Heart left ventricle (tissue), 16 donors: ENCODE measurements around the gene ARHGAP15. TPM values are rescaled to one million over a fixed set of nuclear protein-coding genes. Genes with fewer than 3 reads are reported as not detected.
A peak's percentile ranks its signal among the peaks of the same experiment; 100 is the strongest.

Experiments used
- ATAC-seq, 4 donors: fragments of 200-7000 bp; cut with Tn5 transposase; one replicate each; pipeline ENCODE4 v1.9.1; 2020 to 2022; ENCODE audit warnings: moderate library complexity in 4 of 4, mild to moderate bottlenecking in 3 of 4, moderate number of reproducible peaks in 1 of 4
- DNase-seq, 5 donors: peaks; one replicate each; pipeline ENCODE4 v3.0.0-alpha.2; 2020
- H3K27ac ChIP-seq, 12 donors: fragments of 200-600 bp; sonication (generic) in 4 of 12; one replicate each; pipeline versions ENCODE4 v1.5.0 to v1.8.0; 2016 to 2022; ENCODE audit warnings: mild to moderate bottlenecking in 2 of 12
- H3K27me3 ChIP-seq, 9 donors: fragments of 200-600 bp; sonication (generic) in 2 of 9; one replicate each; pipeline versions ENCODE4 v1.5.1 to v1.8.0; 2016 to 2022; ENCODE audit warnings: mild to moderate bottlenecking in 3 of 9
- H3K36me3 ChIP-seq, 9 donors: fragments of 200-600 bp; sonication (generic) in 2 of 9; one replicate each; pipeline versions ENCODE4 v1.5.0 to v1.8.0; 2018 to 2022; ENCODE audit warnings: mild to moderate bottlenecking in 2 of 9
- H3K4me1 ChIP-seq, 12 donors: fragments of 200-600 bp; sonication (generic) in 4 of 12; one replicate each; pipeline versions ENCODE4 v1.5.0 to v1.8.0; 2016 to 2022; ENCODE audit warnings: mild to moderate bottlenecking in 3 of 12
- H3K4me3 ChIP-seq, 12 donors: fragments of 200-600 bp; sonication (generic) in 4 of 12; one replicate each; pipeline versions ENCODE4 v1.5.0 to v1.8.0; 2017 to 2022; ENCODE audit warnings: mild to moderate bottlenecking in 9 of 12, moderate library complexity in 4 of 12
- H3K9me3 ChIP-seq, 12 donors: fragments of 200-600 bp; sonication (generic) in 4 of 12; one replicate each; pipeline versions ENCODE4 v1.5.0 to v1.8.0; 2016 to 2022; ENCODE audit warnings: mild to moderate bottlenecking in 1 of 12
- CTCF ChIP-seq, 12 donors: fragments of 200-600 bp; sonication (generic) in 4 of 12; IDR thresholded peaks; one replicate each; pipeline versions ENCODE4 v1.5.0 to v1.8.0; 2018 to 2022; ENCODE audit warnings: antibody characterized with exemption in 12 of 12, mild to moderate bottlenecking in 5 of 12
- POLR2A ChIP-seq, 2 donors: fragments of 450-650 bp; IDR thresholded peaks; one replicate each; pipeline ENCODE4 v1.6.1; 2017; ENCODE audit warnings: antibody characterized with exemption in 2 of 2, mild to moderate bottlenecking in 2 of 2, moderate library complexity in 2 of 2
- WGBS, 4 donors: extraction: QIAGEN DNeasy Blood & Tissue Kit in 2 of 4; methylation state at CpG; one replicate each; pipeline versions ENCODE4 v1.1.5 to v1.1.7; 2013 to 2018; 5-methylcytosine and 5-hydroxymethylcytosine counted together
- intact Hi-C, 10 donors: fragments of 100-400 bp; cut with DNase I; formaldehyde crosslinking; loops; one replicate each; pipeline versions ENCODE4 v1.11.1 to v1.14.2; 2022
- polyA plus RNA-seq, 2 donors: library from polyadenylated mRNA; stranded (reverse); fragments of 200-250 nt; gene quantifications; one replicate each; pipeline ENCODE4 v1.2.3, GENCODE V29; 2013
- total RNA-seq, 9 donors: library from RNA; depleted of rRNA in 2 of 9; stranded (reverse); fragments of >200 nt in 2 of 9; fragmentation: NEBNext Ultra II Directional in 3 of 9; extraction: Animal tissue kit (Norgen Biotek cat#: 25700) in 3 of 9; gene quantifications; one replicate each; pipeline versions ENCODE4 v1.1.0 to v1.2.4, GENCODE V29; 2016 to 2023
- donor health status: ischemic (EF 13 %, LVEDD 7.1; RV severe dilation, severe dysfunction).
- donor health status: healthy with polysubstance abuse.
- donor health status: DM: no; HTN: yes; CAD: no.
- donor health status: DM: no; HTN: no; CAD: no.
- donor health status: ischemic (EF 25% LVEDD 6.9; RV normal size, moderate dysfunction).
- donor health status: ischemic (EF 25% LVEDD 5.7; RV mildly dilated, moderate dysfunction).
- donor health status: healthy.
- donor health status: DM: yes; HTN: yes; CAD: no.
- donor health status: ischemic (EF 35%, LVEDD 5.7; RV mildly dilated, moderate dysfunction).
- donor health status: nonischemic (EF 11% LVEDD 7.7; RV severe dilation, severe dysfunction).
- donor health status: DM: yes; HTN: yes; CAD: no.
- donor health status: PGD.
- donor health status: ischemic (EF 29% LVEDD 5.4; RV normal size, mild dysfunction).
- donor health status: nonischemic (EF 23%, LVEDD 6.1; RV moderate dilation, normal function).

The ARHGAP15 gene
- total and polyA plus RNA-seq, 11 donors: 1.3 to 8.7 (median 3.3) TPM

DNA sequence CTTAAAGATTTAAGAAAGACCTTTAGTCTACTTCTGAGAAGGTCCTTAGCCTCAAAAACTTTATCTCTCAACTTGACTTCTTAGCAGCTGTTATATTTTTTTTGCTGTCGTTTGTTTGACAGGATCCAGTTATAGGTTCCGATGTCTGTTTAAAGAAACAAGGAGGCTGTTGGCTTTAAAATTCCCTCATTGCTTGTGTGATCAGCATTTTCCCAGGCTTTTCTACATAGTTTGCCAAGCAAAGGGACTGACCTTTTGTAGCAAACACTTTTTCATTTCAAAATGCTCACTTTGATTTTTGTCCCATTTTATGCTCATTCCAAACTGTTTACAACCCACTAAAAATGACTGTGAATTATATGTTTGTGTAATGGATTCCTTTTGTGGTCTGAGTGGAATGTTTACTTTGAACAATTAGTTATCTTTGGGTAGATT is 394.9 kb downstream of the ARHGAP15 start:
- H3K9me3 ChIP-seq: no peaks in the 10 kb centered on the region
- peak overlapping the region in 11 of 12 donors; percentile 6 to 67 (median 39) for H3K27ac ChIP-seq
- H3K4me1 ChIP-seq: peaks cover 0 to 42% (median 5%) of the 10 kb centered on the region in 12 donors
- no peak for DNase-seq
- ATAC-seq: peak in 1 of 4 donors; percentile 38
- no peaks in the 10 kb centered on the region for H3K27me3 ChIP-seq
- WGBS, 4 donors: 23 to 33% (median 27%) methylated on average over 2 of the region's 2 CpGs
- peaks cover 0 to 5% (median 0%) of the 10 kb centered on the region in 9 donors for H3K36me3 ChIP-seq
- TF ChIP-seq POLR2A (IDR thresholded peaks at IDR 0.05) (no peak), CTCF (IDR thresholded peaks at IDR 0.05) (no peak)
- intact Hi-C loops: loop anchor here in 1 of 10 donors (10.0 kb wide), 1 partner anchor 181 kb away; no protein-coding TSS in a partner anchor
- H3K4me3 ChIP-seq: no peak overlapping the region

DNA sequence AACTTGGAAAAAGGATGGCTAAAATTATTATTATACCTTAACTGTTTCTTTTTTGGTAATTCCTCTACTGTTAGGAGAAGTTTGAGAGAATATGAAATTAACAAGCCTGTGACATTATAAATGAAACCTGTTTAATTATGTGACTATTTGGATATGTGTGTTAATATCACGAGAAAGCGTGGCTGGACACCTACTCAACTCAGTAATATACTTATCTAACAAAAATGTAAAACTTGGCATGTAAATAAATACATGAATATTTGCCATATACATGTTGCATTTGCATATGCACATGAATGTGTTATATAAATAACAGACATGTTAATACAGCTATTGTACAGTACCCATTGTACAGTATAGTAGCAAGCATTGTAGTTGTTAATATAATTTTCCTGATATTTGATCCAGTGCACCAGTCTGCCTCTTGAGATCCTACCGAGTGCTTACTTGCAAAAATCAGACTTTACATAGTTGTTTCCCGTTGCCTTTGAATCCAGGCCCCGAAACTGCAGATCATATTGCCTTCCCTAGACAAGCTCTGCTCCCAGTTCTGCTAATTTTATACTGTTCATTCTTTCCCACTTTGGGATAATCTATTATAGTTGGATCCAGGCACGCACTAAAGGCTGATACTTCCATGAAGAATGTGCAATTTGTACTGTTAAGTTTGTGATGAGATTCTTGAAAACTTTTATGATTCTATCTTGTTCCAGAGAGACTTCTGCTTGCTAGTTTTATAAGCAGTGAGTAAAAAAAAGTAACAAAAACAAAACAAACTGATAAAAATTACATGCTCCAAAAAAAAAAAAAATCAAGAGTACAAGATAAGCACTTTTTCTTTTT is 395.6 kb downstream of the ARHGAP15 start:
- Histone ChIP-seq H3K27ac (peak overlapping the region in 11 of 12 donors; percentile 1 to 67 (median 39)), H3K36me3 (no peaks in the 10 kb centered on the region), H3K4me1 (peaks cover 0 to 40% (median 5%) of the 10 kb centered on the region in 12 donors), H3K27me3 (no peaks in the 10 kb centered on the region), H3K9me3 (no peaks in the 10 kb centered on the region), H3K4me3 (no peak overlapping the region)
- TF ChIP-seq POLR2A (IDR thresholded peaks at IDR 0.05) (no peak), CTCF (IDR thresholded peaks at IDR 0.05) (no peak)
- DNase-seq (no peak), ATAC-seq (peak in 2 of 4 donors; percentile 12 to 39)
- intact Hi-C loops: loop anchor here in 1 of 10 donors (10.0 kb wide), 1 partner anchor 180 kb away; no protein-coding TSS in a partner anchor
- WGBS, 4 donors: 57 to 67% (median 62%) methylated on average over 6 of the region's 6 CpGs

GRCh38 chr2:143525402-143525860 is 396.2 kb downstream of the ARHGAP15 start:
- peak overlapping the region in 11 of 12 donors; percentile 2 to 67 (median 39) for H3K27ac ChIP-seq
- no peaks in the 10 kb centered on the region for H3K27me3 ChIP-seq
- 30 to 42% (median 35%) methylated on average over 2 of the region's 2 CpGs for WGBS, 4 donors
- no peak overlapping the region for H3K4me3 ChIP-seq
- DNase-seq (no peak), ATAC-seq (peak in 1 of 4 donors; percentile 33)
- no peaks in the 10 kb centered on the region for H3K9me3 ChIP-seq
- TF ChIP-seq POLR2A (IDR thresholded peaks at IDR 0.05) (no peak), CTCF (IDR thresholded peaks at IDR 0.05) (no peak)
- no peaks in the 10 kb centered on the region for H3K36me3 ChIP-seq
- intact Hi-C loops: loop anchor here in 1 of 10 donors (10.0 kb wide), 1 partner anchor 179 kb away; no protein-coding TSS in a partner anchor
- H3K4me1 ChIP-seq: peaks cover 0 to 36% (median 5%) of the 10 kb centered on the region in 12 donors

DNA sequence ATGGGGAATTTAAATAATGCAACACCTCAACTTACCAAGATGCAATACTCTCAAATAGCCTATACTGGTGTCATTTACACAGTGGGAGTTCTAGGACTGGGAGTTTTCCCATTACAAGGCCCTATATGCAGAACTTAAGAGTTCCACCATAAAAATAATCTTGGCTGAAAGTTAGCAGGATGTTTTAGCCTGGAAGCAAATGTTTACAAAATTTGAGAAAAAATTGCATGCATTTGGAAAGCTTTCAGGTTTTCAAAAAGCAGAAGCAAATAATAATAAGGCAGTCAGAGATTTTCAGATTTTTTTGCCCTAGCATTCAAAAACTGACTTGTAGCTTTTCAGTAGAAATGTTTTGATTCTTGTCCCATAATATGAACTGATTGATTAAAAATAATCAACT is 397.3 kb downstream of the ARHGAP15 start:
- Histone ChIP-seq H3K27me3 (no peaks in the 10 kb centered on the region), H3K9me3 (no peaks in the 10 kb centered on the region), H3K27ac (peak overlapping the region in 5 of 12 donors; percentile 17 to 36 (median 29)), H3K4me3 (no peak overlapping the region), H3K4me1 (peaks cover 0 to 33% (median 5%) of the 10 kb centered on the region in 12 donors), H3K36me3 (no peaks in the 10 kb centered on the region)
- ATAC-seq (no peak), DNase-seq (no peak)
- intact Hi-C loops: loop anchor here in 1 of 10 donors (10.0 kb wide), 1 partner anchor 178 kb away; no protein-coding TSS in a partner anchor
- no peak for TF ChIP-seq POLR2A (IDR thresholded peaks at IDR 0.05)
- no peak for TF ChIP-seq CTCF (IDR thresholded peaks at IDR 0.05)
